NCI-H1092 (cell line): ENCODE results near the gene PEDS1.
A peak's percentile ranks its signal among the peaks of the same experiment; 100 is the strongest.
"Not testable (repeated sequence)": the region's sequence is repeated elsewhere in the genome, so short reads cannot be mapped to it uniquely, and the experiment has no call there.

ENCODE experiments used
- DNase-seq: peaks from one replicate; lab custom pipeline; 2025; lab: John Stamatoyannopoulos, UW

The PEDS1 gene

GRCh38 chr20:50113420-50114224 lies 39.9 kb downstream of the PEDS1 start:
- no peak for DNase-seq

GRCh38 chr20:50112512-50113419 lies 40.8 kb downstream of the PEDS1 start, which contains the start of gene UBE2V1:
UBE2V1 (minus strand) TSS chr20:50113150; CDS start chr20:50113128, 22 bp downstream.
- peak; percentile 82 for DNase-seq

- no peak for DNase-seq
Observed at GRCh38 chr20:50111829-50112495, 41.6 kb downstream of the PEDS1 start.

- DNase-seq: no peak
Observed at GRCh38 chr20:50111120-50111828, 42.2 kb downstream of the PEDS1 start.

- DNase-seq: no peak
Observed at GRCh38 chr20:50110141-50111047, 43.1 kb downstream of the PEDS1 start.

GRCh38 chr20:50108556-50109235 lies 44.8 kb downstream of the PEDS1 start:
- DNase-seq: no peak

GRCh38 chr20:50107796-50108331 lies 45.7 kb downstream of the PEDS1 start:
- DNase-seq: no peak

- no peak for DNase-seq
Observed at GRCh38 chr20:50107086-50107660, 46.4 kb downstream of the PEDS1 start.

GRCh38 chr20:50106669-50107068 lies 46.9 kb downstream of the PEDS1 start:
- DNase-seq: not testable (repeated sequence)
